ENCODE data around the gene ATRNL1. TPM values are rescaled to one million over a fixed set of nuclear protein-coding genes. Genes with fewer than 3 reads are reported as not detected.

The ATRNL1 gene
- total RNA-seq, 2 experiments from 2014 or later = not detected

DNA sequence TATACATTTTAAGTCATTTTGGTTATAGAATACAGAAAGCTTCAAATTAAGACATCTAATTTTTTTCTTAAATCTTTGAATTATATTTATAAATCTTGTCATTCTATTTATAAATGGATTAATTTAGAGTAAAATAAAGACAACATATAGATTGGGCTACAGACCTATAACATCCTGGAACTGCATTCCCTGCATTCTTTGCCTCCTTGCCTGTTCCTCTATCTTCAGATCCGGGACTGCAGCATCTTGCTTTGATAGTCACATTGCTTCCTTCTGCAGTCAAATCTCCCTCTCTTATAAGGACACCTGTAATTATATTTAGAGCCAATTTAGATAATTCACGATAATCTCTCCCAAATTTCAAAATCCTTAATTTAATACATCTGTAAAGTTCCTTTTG lies 64.2 kb downstream of the ATRNL1 start:
- CTCF ChIA-PET (ENCODE audit: unreplicated experiment) = no interaction called here
- intact Hi-C loops (cut with micrococcal nuclease; ENCODE audit: unreplicated experiment) = no loop called here
- Histone ChIP-seq H2AFZ (ENCODE audit: low read length) (no peak overlapping the region), H4K20me1 (ENCODE audit: insufficient read depth, low read length) (no peaks in the 10 kb centered on the region), H3K79me2 (ENCODE audit: insufficient read depth, low read depth, low read length) (no peaks in the 10 kb centered on the region), H3K4me2 (ENCODE audit: low read length) (no peak overlapping the region), H3K4me3 (ENCODE audit: low read depth, low read length, poor library complexity, severe bottlenecking) (no peak overlapping the region), H3K27ac (ENCODE audit: low read depth, low read length, poor library complexity, severe bottlenecking) (no peak overlapping the region), H3K36me3 (ENCODE audit: insufficient read depth, low read length) (no peaks in the 10 kb centered on the region), H3K9me3 (ENCODE audit: low read length) (no peaks in the 10 kb centered on the region), H3K9me2 (ENCODE audit: insufficient read depth, low read length) (no peaks in the 10 kb centered on the region), H3K4me1 (ENCODE audit: insufficient read depth, low read length, poor library complexity, severe bottlenecking) (no peaks in the 10 kb centered on the region)
- DNase-seq (ENCODE audit: low spot score) = no peak
- no TSS peak for BruUV-seq (replicated peaks)
- no peak for TF ChIP-seq EZH2phosphoT487 (IDR thresholded peaks at IDR 0.05; ENCODE audit: borderline replicate concordance, low read depth, low read length)
- TF ChIP-seq, protein P1, sequence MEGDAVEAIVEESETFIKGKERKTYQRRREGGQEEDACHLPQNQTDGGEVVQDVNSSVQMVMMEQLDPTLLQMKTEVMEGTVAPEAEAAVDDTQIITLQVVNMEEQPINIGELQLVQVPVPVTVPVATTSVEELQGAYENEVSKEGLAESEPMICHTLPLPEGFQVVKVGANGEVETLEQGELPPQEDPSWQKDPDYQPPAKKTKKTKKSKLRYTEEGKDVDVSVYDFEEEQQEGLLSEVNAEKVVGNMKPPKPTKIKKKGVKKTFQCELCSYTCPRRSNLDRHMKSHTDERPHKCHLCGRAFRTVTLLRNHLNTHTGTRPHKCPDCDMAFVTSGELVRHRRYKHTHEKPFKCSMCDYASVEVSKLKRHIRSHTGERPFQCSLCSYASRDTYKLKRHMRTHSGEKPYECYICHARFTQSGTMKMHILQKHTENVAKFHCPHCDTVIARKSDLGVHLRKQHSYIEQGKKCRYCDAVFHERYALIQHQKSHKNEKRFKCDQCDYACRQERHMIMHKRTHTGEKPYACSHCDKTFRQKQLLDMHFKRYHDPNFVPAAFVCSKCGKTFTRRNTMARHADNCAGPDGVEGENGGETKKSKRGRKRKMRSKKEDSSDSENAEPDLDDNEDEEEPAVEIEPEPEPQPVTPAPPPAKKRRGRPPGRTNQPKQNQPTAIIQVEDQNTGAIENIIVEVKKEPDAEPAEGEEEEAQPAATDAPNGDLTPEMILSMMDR (conservative IDR thresholded peaks at IDR 0.05; ENCODE audit: low read length) = no peak
- POLR2A ChIA-PET = interaction anchor here (0.7 kb wide), 2 partner anchors 54 to 523 kb away, joined by 3 read pairs; no protein-coding TSS in a partner anchor

DNA sequence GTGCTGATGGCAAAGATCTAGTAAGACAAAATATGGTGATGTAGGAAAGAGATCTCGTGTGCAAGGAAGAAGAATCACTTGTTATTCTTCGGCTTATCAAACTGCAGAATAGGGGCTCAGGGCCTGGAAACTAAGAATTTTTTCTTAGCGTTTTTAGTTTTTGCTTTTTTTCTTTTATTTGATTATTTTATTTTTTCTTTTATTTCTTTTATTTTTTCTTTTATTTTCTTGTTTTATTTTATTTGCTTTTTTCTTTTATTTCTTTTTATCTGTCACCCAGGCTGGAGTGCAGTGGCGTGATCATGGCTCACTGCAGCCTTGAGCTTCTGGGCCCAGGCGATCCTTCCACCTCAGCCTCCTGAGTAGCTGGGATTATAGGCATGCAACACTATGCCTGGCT lies 70.0 kb downstream of the ATRNL1 start:
- no peak overlapping the region for H2AFZ ChIP-seq (ENCODE audit: low read length)
- H3K9me3 ChIP-seq (ENCODE audit: low read length) = no peaks in the 10 kb centered on the region
- H3K27ac ChIP-seq (ENCODE audit: low read depth, low read length, poor library complexity, severe bottlenecking) = no peak overlapping the region
- POLR2A ChIA-PET = interaction anchor here (0.6 kb wide), 1 partner anchor 15 kb away, joined by 6 read pairs; no protein-coding TSS in a partner anchor
- intact Hi-C loops (cut with micrococcal nuclease; ENCODE audit: unreplicated experiment) = no loop called here
- H3K9me2 ChIP-seq (ENCODE audit: insufficient read depth, low read length) = no peaks in the 10 kb centered on the region
- no TSS peak for BruUV-seq (replicated peaks)
- no peaks in the 10 kb centered on the region for H3K36me3 ChIP-seq (ENCODE audit: insufficient read depth, low read length)
- CTCF ChIA-PET (ENCODE audit: unreplicated experiment) = no interaction called here
- TF ChIP-seq, protein P1 (conservative IDR thresholded peaks at IDR 0.05; ENCODE audit: low read length) = no peak
- TF ChIP-seq EZH2phosphoT487 (IDR thresholded peaks at IDR 0.05; ENCODE audit: borderline replicate concordance, low read depth, low read length) = no peak
- no peaks in the 10 kb centered on the region for H3K4me1 ChIP-seq (ENCODE audit: insufficient read depth, low read length, poor library complexity, severe bottlenecking)
- H3K4me3 ChIP-seq (ENCODE audit: low read depth, low read length, poor library complexity, severe bottlenecking) = no peak overlapping the region
- H3K4me2 ChIP-seq (ENCODE audit: low read length) = no peak overlapping the region
- DNase-seq (ENCODE audit: low spot score) = no peak
- no peaks in the 10 kb centered on the region for H3K79me2 ChIP-seq (ENCODE audit: insufficient read depth, low read depth, low read length)
- H4K20me1 ChIP-seq (ENCODE audit: insufficient read depth, low read length) = no peaks in the 10 kb centered on the region

DNA sequence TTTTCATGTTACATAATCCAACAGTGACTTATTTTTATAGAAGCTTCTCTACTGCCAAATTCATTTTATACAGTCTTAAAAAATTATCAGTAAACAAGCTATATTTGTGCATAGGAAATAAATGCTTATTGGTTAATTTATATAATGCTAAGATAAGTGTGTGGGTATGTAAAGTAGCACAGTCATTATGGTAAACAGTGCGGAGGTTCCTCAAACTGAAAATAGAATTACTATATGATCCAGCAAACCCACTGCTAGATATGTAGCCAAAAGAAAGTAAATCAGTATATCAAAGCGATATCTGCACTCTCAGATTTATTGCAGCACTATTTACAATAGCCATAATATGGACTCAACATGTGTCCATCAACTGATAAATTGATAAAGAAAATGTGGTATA lies 71.1 kb downstream of the ATRNL1 start:
- H2AFZ ChIP-seq (ENCODE audit: low read length) = no peak overlapping the region
- no peaks in the 10 kb centered on the region for H4K20me1 ChIP-seq (ENCODE audit: insufficient read depth, low read length)
- H3K4me2 ChIP-seq (ENCODE audit: low read length) = no peak overlapping the region

More for the DNA sequence above, 71.1 kb downstream of the ATRNL1 start:
- no TSS peak for BruUV-seq (replicated peaks)
- CTCF ChIA-PET (ENCODE audit: unreplicated experiment) = no interaction called here
- intact Hi-C loops (cut with micrococcal nuclease; ENCODE audit: unreplicated experiment) = no loop called here
- Histone ChIP-seq H3K4me1 (ENCODE audit: insufficient read depth, low read length, poor library complexity, severe bottlenecking) (no peaks in the 10 kb centered on the region), H3K9me3 (ENCODE audit: low read length) (no peaks in the 10 kb centered on the region), H3K4me3 (ENCODE audit: low read depth, low read length, poor library complexity, severe bottlenecking) (no peak overlapping the region), H3K36me3 (ENCODE audit: insufficient read depth, low read length) (no peaks in the 10 kb centered on the region), H3K27ac (ENCODE audit: low read depth, low read length, poor library complexity, severe bottlenecking) (no peak overlapping the region), H3K79me2 (ENCODE audit: insufficient read depth, low read depth, low read length) (no peaks in the 10 kb centered on the region), H3K9me2 (ENCODE audit: insufficient read depth, low read length) (no peaks in the 10 kb centered on the region)
- POLR2A ChIA-PET = interaction anchor here (0.8 to 1.2 kb wide), 2 partner anchors 14 to 98 kb away, joined by 3 to 4 read pairs; no protein-coding TSS in a partner anchor
- DNase-seq (ENCODE audit: low spot score) = no peak
- TF ChIP-seq, protein P1 (conservative IDR thresholded peaks at IDR 0.05; ENCODE audit: low read length) = no peak
- no peak for TF ChIP-seq EZH2phosphoT487 (IDR thresholded peaks at IDR 0.05; ENCODE audit: borderline replicate concordance, low read depth, low read length)
